ENCODE data around the gene KCNQ5.

- TF ChIP-seq CTCF (IDR thresholded peaks at IDR 0.05; ENCODE audit: insufficient read depth, low read length, poor library complexity, severe bottlenecking) (no peak), EZH2phosphoT487 (conservative IDR thresholded peaks at IDR 0.05; ENCODE audit: low read length) (no peak)
Observed at GRCh38 chr6:72959821-72960220, 338.0 kb downstream of the KCNQ5 start.

Measured in SU-DHL-6 (cell line).